ENCODE data around the gene MYBPC1.

Gene MYBPC1

DNA sequence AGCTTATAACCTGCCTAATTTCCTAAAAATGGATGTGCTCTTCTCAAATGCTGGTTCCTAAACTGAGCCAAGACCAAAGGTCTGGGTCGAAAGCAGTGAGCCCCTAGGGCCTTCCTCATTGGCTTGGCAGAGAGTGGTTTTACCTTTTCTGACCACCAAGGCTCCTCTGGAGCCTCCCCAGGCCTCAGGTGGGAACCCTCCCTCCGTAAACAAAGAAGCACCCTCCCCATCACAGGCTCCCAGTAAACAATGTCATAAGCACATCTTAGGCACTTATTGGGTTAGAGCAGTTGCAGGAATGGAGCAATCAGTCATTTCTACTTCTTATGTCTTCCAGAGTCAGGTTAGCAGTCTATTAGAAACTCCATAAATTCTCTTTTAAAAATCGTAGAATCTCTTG lies 108.7 kb downstream of the MYBPC1 start:
- no peak overlapping the region for H3K4me3 ChIP-seq (ENCODE audit: low read depth, low read length)
- TF ChIP-seq, protein P1, sequence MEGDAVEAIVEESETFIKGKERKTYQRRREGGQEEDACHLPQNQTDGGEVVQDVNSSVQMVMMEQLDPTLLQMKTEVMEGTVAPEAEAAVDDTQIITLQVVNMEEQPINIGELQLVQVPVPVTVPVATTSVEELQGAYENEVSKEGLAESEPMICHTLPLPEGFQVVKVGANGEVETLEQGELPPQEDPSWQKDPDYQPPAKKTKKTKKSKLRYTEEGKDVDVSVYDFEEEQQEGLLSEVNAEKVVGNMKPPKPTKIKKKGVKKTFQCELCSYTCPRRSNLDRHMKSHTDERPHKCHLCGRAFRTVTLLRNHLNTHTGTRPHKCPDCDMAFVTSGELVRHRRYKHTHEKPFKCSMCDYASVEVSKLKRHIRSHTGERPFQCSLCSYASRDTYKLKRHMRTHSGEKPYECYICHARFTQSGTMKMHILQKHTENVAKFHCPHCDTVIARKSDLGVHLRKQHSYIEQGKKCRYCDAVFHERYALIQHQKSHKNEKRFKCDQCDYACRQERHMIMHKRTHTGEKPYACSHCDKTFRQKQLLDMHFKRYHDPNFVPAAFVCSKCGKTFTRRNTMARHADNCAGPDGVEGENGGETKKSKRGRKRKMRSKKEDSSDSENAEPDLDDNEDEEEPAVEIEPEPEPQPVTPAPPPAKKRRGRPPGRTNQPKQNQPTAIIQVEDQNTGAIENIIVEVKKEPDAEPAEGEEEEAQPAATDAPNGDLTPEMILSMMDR (IDR thresholded peaks at IDR 0.05; ENCODE audit: low read depth, low read length), result no peak

DNA sequence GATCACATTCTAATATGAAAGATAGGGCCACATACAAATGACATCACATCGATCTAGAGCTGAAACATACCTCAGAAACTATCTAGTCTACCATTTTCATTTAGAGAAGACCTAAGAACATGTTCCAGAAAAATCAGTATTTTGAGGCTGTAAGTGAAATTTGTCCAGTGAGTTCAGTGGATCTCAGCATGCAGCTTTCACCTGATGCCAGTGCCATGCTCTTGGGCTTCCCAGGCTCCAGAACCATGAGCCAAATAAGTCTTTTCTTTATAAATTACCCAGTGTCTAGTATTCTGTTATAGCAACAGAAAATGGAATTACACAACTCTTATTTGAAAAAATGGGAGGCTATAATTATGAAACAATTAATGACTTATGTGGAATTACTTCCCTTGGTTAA lies 111.6 kb downstream of the MYBPC1 start:
- TF ChIP-seq, protein P1 (IDR thresholded peaks at IDR 0.05; ENCODE audit: low read depth, low read length), result no peak

DNA sequence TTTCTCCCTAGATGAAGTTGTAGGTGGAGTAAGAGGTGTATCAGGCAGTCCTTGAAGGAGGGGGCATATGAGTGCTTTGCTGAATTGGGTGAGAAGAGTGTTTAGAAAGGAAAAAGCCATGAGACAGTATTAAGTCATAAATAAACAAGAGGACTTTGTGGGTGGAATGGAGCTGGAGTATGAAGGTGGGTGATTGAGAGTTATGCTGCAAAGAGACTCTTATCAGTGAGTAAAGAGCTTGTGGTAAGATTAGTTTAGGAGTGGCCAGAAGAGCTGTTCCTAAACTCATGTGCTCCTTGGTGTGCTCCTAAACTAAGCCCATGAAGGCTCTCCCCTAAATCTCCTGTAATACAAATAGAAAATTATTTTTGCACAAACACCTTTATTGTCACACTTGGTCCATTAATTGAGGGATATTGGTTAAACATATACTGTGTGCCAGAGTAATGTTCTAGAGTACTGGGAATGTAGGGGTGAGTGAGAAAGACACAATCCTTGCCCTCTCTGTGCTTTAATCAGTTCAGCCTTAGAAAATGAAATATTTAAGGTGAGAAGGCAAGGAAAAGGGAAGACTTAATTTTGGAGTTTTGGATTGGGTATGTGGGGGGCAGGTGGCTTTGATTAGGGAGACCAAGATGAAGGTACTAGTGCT lies 112.5 kb downstream of the MYBPC1 start:
- TF ChIP-seq, protein P1 (IDR thresholded peaks at IDR 0.05; ENCODE audit: low read depth, low read length), result no peak
- no peak overlapping the region for H3K4me3 ChIP-seq (ENCODE audit: low read depth, low read length)

More for the DNA sequence above, 111.6 kb downstream of the MYBPC1 start:
- H3K4me3 ChIP-seq (ENCODE audit: low read depth, low read length), result no peak overlapping the region

DNA sequence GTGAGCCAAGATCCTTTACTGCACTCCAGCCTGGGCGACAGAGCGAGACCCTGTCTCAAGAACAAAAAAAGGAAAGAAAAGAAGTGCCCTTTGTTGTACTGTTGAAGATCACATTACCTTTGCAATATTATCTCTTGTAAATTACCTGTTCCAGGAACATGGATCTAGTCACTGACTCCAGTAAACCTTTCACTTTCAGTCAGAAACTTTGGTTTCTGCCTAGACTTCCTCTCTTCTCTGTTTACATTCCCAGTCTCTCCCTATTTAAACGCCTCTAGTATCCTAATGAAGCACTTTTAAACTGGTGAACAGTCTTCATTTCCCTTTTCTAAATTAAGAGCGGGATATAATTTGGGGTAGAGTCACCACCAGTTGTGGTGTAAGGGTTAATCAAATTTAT lies 115.5 kb downstream of the MYBPC1 start:
- TF ChIP-seq, protein P1 (IDR thresholded peaks at IDR 0.05; ENCODE audit: low read depth, low read length), result no peak
- no peak overlapping the region for H3K4me3 ChIP-seq (ENCODE audit: low read depth, low read length)

DNA sequence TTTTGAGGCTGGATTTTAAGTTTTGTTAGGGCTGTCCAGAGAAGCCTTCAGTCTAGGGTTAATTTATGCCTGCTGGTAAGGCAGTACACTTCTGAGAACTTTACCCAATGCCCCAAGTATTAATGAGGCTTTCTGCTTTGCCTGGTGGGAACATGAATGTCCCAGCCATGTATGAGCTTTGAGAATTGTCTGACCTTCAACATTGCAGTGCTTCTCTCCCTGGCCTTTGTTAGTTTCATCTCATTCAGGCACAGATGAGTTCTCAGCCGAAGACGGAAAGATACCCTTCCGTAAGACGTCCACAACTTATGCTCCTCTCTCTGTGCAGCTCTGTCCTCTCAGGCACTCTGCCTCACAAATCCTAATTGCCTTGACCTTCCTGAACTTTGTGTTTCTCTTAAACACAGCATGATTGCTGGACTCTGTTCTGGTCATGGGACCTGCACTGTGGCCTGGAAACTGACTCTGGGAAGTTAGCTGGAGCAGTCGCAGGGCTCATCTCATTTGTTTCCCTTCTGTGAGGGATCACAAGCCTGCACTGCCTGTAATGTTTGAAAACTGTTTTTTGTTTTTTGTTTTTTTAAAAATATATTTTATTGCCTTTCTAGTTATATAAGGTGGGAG lies 118.4 kb downstream of the MYBPC1 start:
- TF ChIP-seq, protein P1 (IDR thresholded peaks at IDR 0.05; ENCODE audit: low read depth, low read length), result no peak
- no peak overlapping the region for H3K4me3 ChIP-seq (ENCODE audit: low read depth, low read length)

DNA sequence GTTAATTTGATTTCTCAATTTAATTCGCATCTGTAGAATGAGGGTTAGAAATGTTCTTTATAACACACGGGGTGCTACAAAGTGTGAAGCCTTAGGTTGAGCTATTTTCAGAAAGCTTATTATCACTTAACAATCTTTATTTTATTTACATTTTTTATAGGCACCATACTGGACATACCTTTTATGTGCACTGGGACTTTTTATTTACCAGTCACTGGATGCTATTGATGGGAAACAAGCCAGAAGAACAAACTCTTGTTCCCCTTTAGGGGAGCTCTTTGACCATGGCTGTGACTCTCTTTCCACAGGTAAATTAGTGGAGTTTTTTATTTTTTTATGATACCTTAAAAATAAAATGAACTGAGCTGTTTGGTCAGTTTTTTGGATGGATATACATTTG lies 119.2 kb downstream of the MYBPC1 start:
- TF ChIP-seq, protein P1 (IDR thresholded peaks at IDR 0.05; ENCODE audit: low read depth, low read length), result no peak

DNA sequence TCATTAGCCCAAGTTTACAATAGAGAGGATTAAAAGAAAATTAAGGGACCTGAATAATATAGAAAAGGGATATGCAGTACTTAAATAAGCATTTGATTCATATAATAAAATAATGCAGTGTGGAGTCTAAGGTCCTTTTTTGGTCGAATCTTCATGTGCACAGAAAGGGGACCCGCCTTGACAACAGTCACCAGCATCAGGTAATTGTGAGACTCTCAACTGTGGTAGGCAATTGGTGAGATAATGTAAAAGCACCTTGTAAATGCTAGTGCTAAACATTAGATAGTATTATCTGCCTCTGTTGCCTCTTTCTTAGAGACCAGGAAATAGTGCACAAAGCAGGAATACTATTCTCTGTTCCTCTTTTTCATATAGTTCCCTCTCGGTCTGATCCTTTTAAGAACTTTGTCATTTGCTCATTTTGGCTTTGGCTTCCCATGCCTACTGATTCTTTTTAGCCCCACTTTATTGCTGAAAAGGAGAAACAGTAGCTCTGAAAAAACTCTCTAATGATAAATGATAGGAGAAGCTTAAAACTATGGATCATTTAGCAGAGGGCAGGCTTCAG lies 120.2 kb downstream of the MYBPC1 start:
- no peak overlapping the region for H3K4me3 ChIP-seq (ENCODE audit: low read depth, low read length)
- TF ChIP-seq, protein P1 (IDR thresholded peaks at IDR 0.05; ENCODE audit: low read depth, low read length), result no peak

More for the DNA sequence above, 119.2 kb downstream of the MYBPC1 start:
- no peak overlapping the region for H3K4me3 ChIP-seq (ENCODE audit: low read depth, low read length)

Measured in WI38 (cell line).